Psoas muscle (tissue), 8 donors: ENCODE measurements around the gene TNS3. TPM values are rescaled to one million over a fixed set of nuclear protein-coding genes. Genes with fewer than 3 reads are reported as not detected.

Experiments
- ATAC-seq, 4 donors: fragments of 200-7000 bp; cut with Tn5 transposase; one replicate each; pipeline ENCODE4 v1.9.1; 2020; ENCODE audit warnings: moderate library complexity in 3 of 4, mild to moderate bottlenecking in 2 of 4
- DNase-seq, 2 donors: peaks; one replicate each; pipeline ENCODE4 v3.0.0-alpha.2; 2020
- H3K27ac ChIP-seq: fragments of 200-600 bp; one replicate; pipeline ENCODE4 v1.8.0; 2022
- H3K27me3 ChIP-seq, 3 donors: fragments of 200-600 bp in 1 of 3; one replicate each; pipeline versions ENCODE4 v1.6.1 to v1.8.0; 2013 to 2022; ENCODE audit warnings: low read length in 2 of 3, mild to moderate bottlenecking in 2 of 3, moderate library complexity in 1 of 3; ENCODE audit not compliant: insufficient read depth in 3 of 3
- H3K36me3 ChIP-seq, 2 donors: fragments of 200-600 bp in 1 of 2; one replicate each; pipeline versions ENCODE4 v1.6.1 to v1.8.0; 2013 to 2022; ENCODE audit warnings: low read depth in 1 of 2, mild to moderate bottlenecking in 1 of 2, moderate library complexity in 1 of 2; ENCODE audit not compliant: insufficient read depth in 1 of 2
- H3K4me1 ChIP-seq: fragments of 200-600 bp; one replicate; pipeline ENCODE4 v1.8.0; 2022
- H3K4me3 ChIP-seq: fragments of 200-600 bp; one replicate; pipeline ENCODE4 v1.8.0; 2022; ENCODE audit warnings: mild to moderate bottlenecking
- H3K9me3 ChIP-seq: fragments of 200-600 bp; one replicate; pipeline ENCODE4 v1.8.0; 2022
- WGBS, 3 donors: extraction: QIAGEN DNeasy Blood & Tissue Kit; methylation state at CpG; one replicate each; pipeline versions ENCODE4 v1.1.6 to v1.1.7; 2013; 5-methylcytosine and 5-hydroxymethylcytosine counted together
- intact Hi-C, 2 donors: fragments of 100-400 bp; cut with DNase I; formaldehyde crosslinking; loops; one replicate each; pipeline versions ENCODE4 v1.11.0 to v1.14.2; 2022
- polyA plus RNA-seq, 3 donors: library from polyadenylated mRNA; stranded (reverse); fragments of 200-250 nt; gene quantifications; one replicate each; pipeline ENCODE4 v1.2.3, GENCODE V29; 2013
- total RNA-seq, 4 donors: library from RNA; stranded (reverse); fragmentation: NEBNext Ultra II Directional in 2 of 4; extraction: Animal tissue kit (Norgen Biotek cat#: 25700) in 2 of 4; gene quantifications; one replicate each; pipeline versions ENCODE4 v1.2.1 to v1.2.4, GENCODE V29; 2021 to 2023
- TF ChIP-seq, protein P1 (sequence below): fragments of 200-600 bp; IDR thresholded peaks from one replicate; pipeline ENCODE4 v1.8.0; 2022; ENCODE audit warnings: antibody characterized with exemption
- donor health status: healthy with polysubstance abuse.
- donor health status: DM: no; HTN: no; CAD: no; lungs with moderate emphysema.
- donor health status: Bipolar disorder and iron deficiency.
- donor health status: healthy.
- donor health status: DM: yes; HTN: yes; CAD: no.
- donor health status: DM: no; HTN: no; CAD: no.
- donor health status: DM: no; HTN: no; CAD: no.
- donor health status: DM: yes; HTN: yes; CAD: no.

The TNS3 gene
- total and polyA plus RNA-seq, 7 donors = 11.5 to 75.3 (median 35.0) TPM

DNA sequence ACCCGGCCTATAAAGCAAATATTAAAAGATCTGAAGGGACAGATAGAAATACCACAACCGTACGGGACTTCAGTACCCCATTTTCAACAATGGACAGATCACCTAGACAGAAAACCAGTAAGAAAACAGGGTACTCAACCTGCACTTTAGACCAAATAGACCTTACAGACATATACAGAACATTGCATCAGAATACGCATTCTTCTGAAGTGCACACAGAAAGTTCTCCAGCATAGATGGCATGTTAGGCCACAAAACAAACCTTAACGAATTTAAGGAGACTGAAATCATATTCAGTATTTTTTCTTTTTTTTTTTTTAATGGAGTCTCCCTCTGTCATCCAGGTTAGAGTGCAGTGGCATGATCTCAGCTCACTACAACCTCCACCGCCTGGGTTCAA lies 151.5 kb downstream of the TNS3 start:
- peaks cover 6 to 41% of the 10 kb centered on the region in 2 donors for H3K36me3 ChIP-seq
- peaks cover 8% of the 10 kb centered on the region for H3K4me1 ChIP-seq
- WGBS, 3 donors = 79 to 96% (median 86%) methylated on average over 6 of the region's 6 CpGs
- no peak overlapping the region for H3K27ac ChIP-seq
- H3K27me3 ChIP-seq = no peaks in the 10 kb centered on the region
- TF ChIP-seq, protein P1, sequence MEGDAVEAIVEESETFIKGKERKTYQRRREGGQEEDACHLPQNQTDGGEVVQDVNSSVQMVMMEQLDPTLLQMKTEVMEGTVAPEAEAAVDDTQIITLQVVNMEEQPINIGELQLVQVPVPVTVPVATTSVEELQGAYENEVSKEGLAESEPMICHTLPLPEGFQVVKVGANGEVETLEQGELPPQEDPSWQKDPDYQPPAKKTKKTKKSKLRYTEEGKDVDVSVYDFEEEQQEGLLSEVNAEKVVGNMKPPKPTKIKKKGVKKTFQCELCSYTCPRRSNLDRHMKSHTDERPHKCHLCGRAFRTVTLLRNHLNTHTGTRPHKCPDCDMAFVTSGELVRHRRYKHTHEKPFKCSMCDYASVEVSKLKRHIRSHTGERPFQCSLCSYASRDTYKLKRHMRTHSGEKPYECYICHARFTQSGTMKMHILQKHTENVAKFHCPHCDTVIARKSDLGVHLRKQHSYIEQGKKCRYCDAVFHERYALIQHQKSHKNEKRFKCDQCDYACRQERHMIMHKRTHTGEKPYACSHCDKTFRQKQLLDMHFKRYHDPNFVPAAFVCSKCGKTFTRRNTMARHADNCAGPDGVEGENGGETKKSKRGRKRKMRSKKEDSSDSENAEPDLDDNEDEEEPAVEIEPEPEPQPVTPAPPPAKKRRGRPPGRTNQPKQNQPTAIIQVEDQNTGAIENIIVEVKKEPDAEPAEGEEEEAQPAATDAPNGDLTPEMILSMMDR = no peak
- intact Hi-C loops = no loop called here
- ATAC-seq = no peak
- H3K4me3 ChIP-seq = no peak overlapping the region
- DNase-seq = no peak
- no peaks in the 10 kb centered on the region for H3K9me3 ChIP-seq

DNA sequence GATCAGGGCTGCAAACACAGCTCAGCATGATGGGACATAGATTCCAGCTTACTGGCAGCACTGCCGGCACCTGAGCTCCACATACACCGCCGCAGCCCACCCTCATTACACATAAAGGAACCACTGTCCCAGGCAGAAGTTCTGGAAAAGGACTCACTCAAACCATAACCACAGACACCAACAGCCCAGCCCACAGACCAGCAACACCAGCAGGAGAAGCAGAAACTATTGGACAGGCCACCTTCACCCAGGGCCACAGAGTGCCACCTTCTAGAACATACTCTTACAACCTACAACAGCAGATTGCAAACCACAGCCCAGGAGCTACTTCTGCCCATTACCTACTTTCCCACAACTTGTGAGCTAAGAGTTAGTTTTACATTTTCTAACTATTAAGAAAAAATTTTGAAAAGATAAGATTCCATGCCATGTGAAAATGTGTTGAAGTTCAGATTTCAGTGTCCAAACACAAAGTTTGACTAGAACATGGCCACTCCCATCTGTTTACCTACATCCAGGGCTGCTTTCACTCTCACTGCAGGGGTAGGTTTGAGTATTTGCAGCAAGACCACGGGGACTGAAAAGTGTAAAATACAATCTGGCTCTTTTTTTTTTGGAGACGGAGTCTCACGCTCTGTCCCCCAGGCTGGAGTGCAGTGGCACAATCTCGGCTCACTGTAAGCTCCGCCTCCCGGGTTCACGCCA lies 153.0 kb downstream of the TNS3 start:
- no peaks in the 10 kb centered on the region for H3K9me3 ChIP-seq
- H3K27me3 ChIP-seq = no peaks in the 10 kb centered on the region
- no peak for DNase-seq
- H3K27ac ChIP-seq = no peak overlapping the region
- ATAC-seq = peak in 2 of 4 donors; percentile 11 to 22
- 89 to 90% (median 89%) methylated on average over 7 to 10 of the region's 10 CpGs for WGBS, 3 donors
- intact Hi-C loops = no loop called here
- no peak overlapping the region for H3K4me3 ChIP-seq
- H3K36me3 ChIP-seq = peaks cover 2 to 33% of the 10 kb centered on the region in 2 donors
- H3K4me1 ChIP-seq = peaks cover 8% of the 10 kb centered on the region
- TF ChIP-seq, protein P1 = no peak

DNA sequence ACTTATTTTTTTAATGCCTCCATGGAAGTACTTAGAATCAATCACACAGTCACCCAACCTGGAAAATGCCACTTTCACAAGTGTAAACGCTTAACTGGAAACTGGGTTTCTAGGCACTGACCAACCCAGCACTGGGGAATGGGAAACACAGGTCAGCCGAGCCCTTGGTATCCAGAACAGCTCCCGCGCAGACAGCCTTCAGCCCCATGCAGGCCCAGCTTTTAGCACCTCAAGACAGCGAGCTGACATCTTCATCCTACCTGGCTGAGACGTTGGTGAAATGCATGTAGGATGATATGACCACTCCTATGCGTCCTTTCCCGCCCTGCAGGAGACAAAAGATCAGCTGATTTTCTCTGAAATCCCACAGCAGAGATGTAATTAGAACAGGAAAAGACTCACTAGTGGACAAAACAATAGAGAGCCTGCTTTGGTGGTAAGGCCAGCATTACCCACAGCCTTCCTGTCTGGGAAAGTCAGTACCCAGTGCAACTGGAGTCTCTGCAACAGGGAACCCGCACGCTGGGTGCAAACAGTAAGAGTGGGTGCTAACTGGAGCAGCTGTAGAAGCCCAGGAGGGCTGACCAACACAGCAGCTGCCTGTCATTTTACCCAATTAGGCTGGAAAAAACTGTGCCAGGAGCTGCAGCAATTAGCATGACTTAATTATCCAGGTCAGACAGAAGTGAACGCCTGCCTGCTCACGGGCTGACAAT lies 153.7 kb downstream of the TNS3 start:
- TF ChIP-seq, protein P1 = no peak
- Histone ChIP-seq H3K27ac (no peak overlapping the region), H3K4me3 (no peak overlapping the region), H3K27me3 (no peaks in the 10 kb centered on the region), H3K9me3 (no peaks in the 10 kb centered on the region), H3K36me3 (peaks cover 2 to 38% of the 10 kb centered on the region in 2 donors), H3K4me1 (peaks cover 8% of the 10 kb centered on the region)
- WGBS, 3 donors = 47 to 70% (median 61%) methylated on average over 12 of the region's 12 CpGs
- intact Hi-C loops = no loop called here
- DNase-seq = no peak
- ATAC-seq = peak in 2 of 4 donors; percentile 40

DNA sequence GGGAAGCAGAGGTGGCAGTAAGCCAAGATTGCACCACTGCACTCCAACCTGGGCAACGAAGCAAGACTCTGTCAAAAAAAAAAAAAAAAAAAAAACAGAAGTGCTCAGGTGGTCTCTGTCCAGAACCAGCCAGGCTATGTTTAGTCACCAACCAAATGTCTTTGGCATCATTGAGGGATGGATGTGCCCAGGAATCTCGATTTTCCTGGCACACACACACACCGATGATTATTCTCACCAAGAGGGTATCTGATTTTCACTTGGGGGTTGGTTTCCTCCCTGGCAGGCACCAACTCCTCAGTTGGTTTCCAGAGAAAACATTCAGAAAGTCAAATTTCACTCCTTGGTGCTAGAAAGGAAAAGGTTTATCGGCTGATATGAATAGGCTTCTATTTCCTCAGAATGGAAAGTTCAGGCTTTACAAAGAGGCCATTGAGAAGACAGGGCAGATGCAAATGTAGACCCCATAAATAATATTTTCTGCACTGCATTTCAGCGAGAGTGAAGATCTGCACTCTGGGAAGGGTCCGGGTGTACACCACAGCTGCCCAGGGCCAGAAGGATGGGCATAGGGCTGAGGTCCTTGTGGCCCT lies 154.8 kb downstream of the TNS3 start:
- TF ChIP-seq, protein P1 = no peak
- ATAC-seq (peak; percentile 59 to 79 (median 68)), DNase-seq (no peak)
- peaks cover 8% of the 10 kb centered on the region for H3K4me1 ChIP-seq
- H3K9me3 ChIP-seq = no peaks in the 10 kb centered on the region
- H3K27me3 ChIP-seq = no peaks in the 10 kb centered on the region
- no peak overlapping the region for H3K4me3 ChIP-seq
- H3K36me3 ChIP-seq = peaks cover 0 to 38% of the 10 kb centered on the region in 2 donors
- intact Hi-C loops = no loop called here
- H3K27ac ChIP-seq = no peak overlapping the region
- 23 to 31% (median 25%) methylated on average over 6 of the region's 6 CpGs for WGBS, 3 donors
